ENCODE data around the gene BSCL2.
"Not testable (repeated sequence)": the region's sequence is repeated elsewhere in the genome, so short reads cannot be mapped to it uniquely, and the experiment has no call there.

The BSCL2 gene

GRCh38 chr11:62707277-62707861, at the start of gene BSCL2, which contains the start of gene GNG3:
Gene BSCL2 (minus strand): TSS chr11:62707424. CDS start chr11:62707195, 229 bp downstream.
Gene GNG3 (plus strand): TSS chr11:62707676. CDS start chr11:62708296, 620 bp downstream.
- no peak for FAIRE-seq

GRCh38 chr11:62755086-62755615, 47.9 kb upstream of the BSCL2 start:
- no peak for FAIRE-seq

- peak; percentile 92 for FAIRE-seq
These were observed 46.7 kb upstream of the BSCL2 start, which contains the start of gene ZBTB3 for GRCh38 chr11:62753736-62754603. Gene ZBTB3 (minus strand): TSS chr11:62754160. CDS start chr11:62753664, 496 bp downstream.

GRCh38 chr11:62752994-62753735, 45.9 kb upstream of the BSCL2 start:
- FAIRE-seq: no peak

- no peak for FAIRE-seq
These were observed 45.1 kb upstream of the BSCL2 start for GRCh38 chr11:62752177-62752785.

- FAIRE-seq: not testable (repeated sequence)
These were observed 42.7 kb upstream of the BSCL2 start for GRCh38 chr11:62749931-62750330.

GRCh38 chr11:62747475-62748160, 40.4 kb upstream of the BSCL2 start:
- no peak for FAIRE-seq

GRCh38 chr11:62737196-62737595, 30.0 kb upstream of the BSCL2 start:
- FAIRE-seq: no peak

- FAIRE-seq: no peak
These were observed 25.6 kb upstream of the BSCL2 start for GRCh38 chr11:62732830-62733229.

- FAIRE-seq: not testable (repeated sequence)
These were observed 22.9 kb upstream of the BSCL2 start for GRCh38 chr11:62730076-62730475.

- no peak for FAIRE-seq
These were observed 21.2 kb upstream of the BSCL2 start, which contains the start of gene TTC9C for GRCh38 chr11:62728171-62728988. Gene TTC9C (plus strand): TSS chr11:62728486. CDS start chr11:62728849, 363 bp downstream.

GRCh38 chr11:62727872-62728170, 20.6 kb upstream of the BSCL2 start:
- peak; percentile 92 for FAIRE-seq

- peak; percentile 62 for FAIRE-seq
These were observed 20.1 kb upstream of the BSCL2 start, which contains the start of gene HNRNPUL2 for GRCh38 chr11:62727165-62727871. Gene HNRNPUL2 (minus strand): TSS chr11:62727457. CDS start chr11:62727156, 301 bp downstream.

- FAIRE-seq: no peak
These were observed 19.6 kb upstream of the BSCL2 start for GRCh38 chr11:62726915-62727164.

GRCh38 chr11:62726156-62726914, 19.1 kb upstream of the BSCL2 start:
- FAIRE-seq: no peak

- no peak for FAIRE-seq
These were observed 18.4 kb upstream of the BSCL2 start for GRCh38 chr11:62725646-62726045.

GRCh38 chr11:62724171-62724570, 16.9 kb upstream of the BSCL2 start:
- FAIRE-seq: no peak

- FAIRE-seq: no peak
These were observed 14.8 kb upstream of the BSCL2 start for GRCh38 chr11:62721994-62722393.

GRCh38 chr11:62719302-62719978, 12.2 kb upstream of the BSCL2 start:
- FAIRE-seq: no peak

Measured in TTC549 (cell line).